ENCODE data around the gene FITM2. TPM values are rescaled to one million over a fixed set of nuclear protein-coding genes. Genes with fewer than 3 reads are reported as not detected.

Gene FITM2
- total RNA-seq, 1 experiment from 2014 or later: 6.9 TPM

DNA sequence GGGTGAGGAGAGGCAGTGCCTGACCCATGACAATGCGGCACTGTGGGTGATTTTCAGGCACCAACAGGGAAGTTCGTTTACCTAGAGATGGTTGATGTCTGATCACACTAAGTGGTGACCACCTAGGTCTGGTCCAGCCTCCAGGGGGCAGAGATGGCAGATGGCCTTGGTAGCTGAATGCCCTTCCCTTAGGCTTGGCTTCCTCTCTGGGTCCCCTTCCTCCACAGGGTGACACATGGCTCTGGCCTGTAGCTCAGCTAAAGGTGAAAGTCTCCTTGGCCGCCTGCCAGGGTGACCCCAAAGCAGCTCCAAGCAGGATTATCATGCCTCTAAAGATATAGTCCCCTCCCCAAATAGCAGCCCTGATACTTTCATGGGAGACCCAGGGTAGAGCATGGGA is 57.5 kb downstream of the FITM2 start:
- Histone ChIP-seq H3K4me1 (replicated peaks) (no peaks in the 10 kb centered on the region), H3K9me3 (replicated peaks) (no peaks in the 10 kb centered on the region), H3K27me3 (replicated peaks) (no peaks in the 10 kb centered on the region), H3K4me3 (no peak overlapping the region), H3K27ac (no peak overlapping the region), H3K36me3 (no peaks in the 10 kb centered on the region)
- no peak for DNase-seq (ENCODE audit: low read depth in 1 of 2, low spot score in 2 of 2)

Other genes with a start within 250 kb of the FITM2 start
- 19.1 and 21.7 TPM in 2 replicates for gene JPH2, start 124.0 kb downstream of the FITM2 start, total RNA-seq (2014; rRNA removed; shearing (Covaris generic))
- gene OSER1, start 100.4 kb downstream of the FITM2 start, total RNA-seq (2014; rRNA removed; shearing (Covaris generic)): 33.8 and 58.7 TPM in 2 replicates
- gene GDAP1L1, start 63.9 kb downstream of the FITM2 start, total RNA-seq (2014; rRNA removed; shearing (Covaris generic)): not detected in 2 replicates
- not detected in 2 replicates for gene R3HDML, start 25.8 kb upstream of the FITM2 start, total RNA-seq (2014; rRNA removed; shearing (Covaris generic))
- gene HNF4A, start 44.5 kb upstream of the FITM2 start, total RNA-seq (2014; rRNA removed; shearing (Covaris generic)): not detected in 2 replicates
- 8.8 and 9.1 TPM in 2 replicates for gene TTPAL, start 164.7 kb upstream of the FITM2 start, total RNA-seq (2014; rRNA removed; shearing (Covaris generic))
- 69.2 and 76.1 TPM in 2 replicates for gene SERINC3, start 210.9 kb upstream of the FITM2 start, total RNA-seq (2014; rRNA removed; shearing (Covaris generic))